Dermis blood vessel endothelial cell (primary cell): ENCODE results near the gene ENO4. TPM values are rescaled to one million over a fixed set of nuclear protein-coding genes. Genes with fewer than 3 reads are reported as not detected.

Experiments
- DNase-seq: peaks from one replicate; pipeline ENCODE4 v3.0.0; 2010
- total RNA-seq: library from RNA; depleted of rRNA; stranded (reverse); fragments of >200 nt; gene quantifications from 2 replicates; pipeline ENCODE4 v1.2.3, GENCODE V29; 2014

The ENO4 gene
- total RNA-seq, 1 donor from 2014 or later, result not detected

- no peak for DNase-seq
Observed at GRCh38 chr10:116918583-116918982, 69.3 kb downstream of the ENO4 start.

- DNase-seq, result no peak
Observed at GRCh38 chr10:116919164-116919563, 69.9 kb downstream of the ENO4 start.

- no peak for DNase-seq
Observed at GRCh38 chr10:116919706-116920105, 70.4 kb downstream of the ENO4 start.

- no peak for DNase-seq
Observed at GRCh38 chr10:116925056-116925455, 75.8 kb downstream of the ENO4 start.

- DNase-seq, result no peak
Observed at GRCh38 chr10:116926426-116926825, 77.1 kb downstream of the ENO4 start.

GRCh38 chr10:116931806-116932205 lies 82.5 kb downstream of the ENO4 start:
- no peak for DNase-seq

Other genes with a start within 250 kb of the ENO4 start
- not detected in 2 replicates for gene PNLIPRP2, start 228.5 kb upstream of the ENO4 start, total RNA-seq
- 0.56 and 0.68 TPM in 2 replicates for gene HSPA12A, start 106.9 kb upstream of the ENO4 start, total RNA-seq
- gene SHTN1, start 155.7 kb downstream of the ENO4 start, total RNA-seq, result 1.0 and 2.9 TPM in 2 replicates